Erythroblast (primary cell): ENCODE measurements around the gene CELA2A.

ENCODE experiments used
- DNase-seq, 2 experiments: peaks; one replicate each; lab custom pipeline; 2025; lab: John Stamatoyannopoulos, UW
- GATA1 ChIP-seq: IDR thresholded peaks from 2 replicates; pipeline ENCODE4 v1.6.1; 2011; ENCODE audit warnings: low read depth, mild to moderate bottlenecking, control low read depth, low read length, moderate library complexity
- POLR2A ChIP-seq: IDR thresholded peaks from 2 replicates; pipeline ENCODE4 v1.6.1; 2011; ENCODE audit warnings: mild to moderate bottlenecking, low read length

CELA2A gene

DNA sequence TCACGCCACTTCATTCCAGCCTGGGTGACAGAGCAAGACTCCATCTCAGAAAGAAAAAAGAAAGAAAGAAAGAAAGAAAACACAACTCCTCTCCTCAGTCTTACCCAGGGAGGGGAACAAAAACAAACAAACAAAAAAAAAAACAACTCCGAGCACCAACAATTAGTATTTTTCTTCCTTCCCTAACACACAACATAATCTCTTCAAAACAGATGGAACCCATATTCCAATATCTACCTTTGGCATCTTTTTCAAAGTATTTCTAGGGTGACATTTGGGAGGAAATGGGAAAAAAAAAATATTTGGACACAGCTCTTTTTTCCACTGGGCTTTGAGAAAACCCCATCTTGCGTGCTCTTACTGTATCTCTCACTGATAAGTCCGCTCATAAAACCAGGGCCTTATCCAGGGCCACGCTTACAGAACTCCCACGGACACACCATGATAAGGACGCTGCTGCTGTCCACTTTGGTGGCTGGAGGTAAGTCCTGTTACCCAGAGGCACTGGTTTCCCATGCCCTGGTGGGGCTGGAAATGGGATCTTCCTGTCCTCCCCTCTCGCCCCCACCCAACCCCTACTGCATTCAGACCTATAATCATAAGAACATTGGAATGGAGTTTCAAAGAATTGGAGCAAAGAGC lies at the start of gene CELA2A:
Gene CELA2A, plus strand, starts transcription at position 420 of the 642 bp plus-strand sequence. Its CDS starts 22 bp downstream, at position 442.
- TF ChIP-seq GATA1 (no peak), POLR2A (no peak)
- no peak for DNase-seq

DNA sequence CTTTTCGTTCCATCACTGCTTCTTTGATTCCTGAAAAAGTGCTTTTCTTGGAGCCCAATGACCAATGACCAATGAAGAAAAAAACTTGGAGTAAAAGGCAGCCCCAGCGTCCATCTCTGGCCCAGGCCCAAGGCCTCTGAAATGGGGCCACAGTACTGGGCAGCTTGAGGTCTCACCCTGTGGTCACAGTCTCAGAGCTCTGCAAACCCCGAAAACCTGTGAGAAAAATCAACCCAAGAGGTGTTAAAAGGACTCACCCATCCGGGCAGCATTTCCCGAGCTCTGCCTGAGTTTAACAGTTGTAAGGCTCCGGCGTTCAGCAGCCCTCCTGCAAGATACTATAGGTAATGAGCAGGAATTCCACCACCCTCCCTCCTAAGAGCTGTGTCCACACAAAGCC lies 49.0 kb upstream of the CELA2A start:
- TF ChIP-seq POLR2A (no peak), GATA1 (no peak)
- DNase-seq = no peak

DNA sequence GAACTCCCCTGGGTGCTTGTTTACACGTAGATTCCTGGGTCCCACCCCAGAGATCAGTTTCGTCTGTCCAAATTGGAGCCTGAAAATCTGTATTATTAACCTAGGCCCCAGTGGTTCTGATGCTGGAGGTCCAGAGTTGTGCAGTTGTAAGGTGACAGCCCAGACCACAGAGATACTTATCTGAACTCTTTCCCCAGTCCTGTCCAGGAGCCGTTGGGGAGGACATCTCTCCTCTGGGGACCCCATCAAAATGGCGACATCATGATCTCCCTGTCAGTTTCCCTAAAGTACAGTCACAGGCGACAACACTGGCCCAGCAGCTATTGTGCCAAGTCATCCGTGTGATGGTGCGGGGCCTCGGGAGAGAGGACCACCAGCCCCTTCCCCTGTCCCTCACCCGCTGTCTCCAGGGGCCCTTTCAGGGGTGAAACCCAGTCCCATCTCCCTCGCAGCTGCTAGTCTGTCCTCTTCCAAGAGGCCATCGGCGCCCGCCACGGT lies 47.6 kb upstream of the CELA2A start:
- DNase-seq = no peak
- TF ChIP-seq GATA1 (no peak), POLR2A (no peak)

DNA sequence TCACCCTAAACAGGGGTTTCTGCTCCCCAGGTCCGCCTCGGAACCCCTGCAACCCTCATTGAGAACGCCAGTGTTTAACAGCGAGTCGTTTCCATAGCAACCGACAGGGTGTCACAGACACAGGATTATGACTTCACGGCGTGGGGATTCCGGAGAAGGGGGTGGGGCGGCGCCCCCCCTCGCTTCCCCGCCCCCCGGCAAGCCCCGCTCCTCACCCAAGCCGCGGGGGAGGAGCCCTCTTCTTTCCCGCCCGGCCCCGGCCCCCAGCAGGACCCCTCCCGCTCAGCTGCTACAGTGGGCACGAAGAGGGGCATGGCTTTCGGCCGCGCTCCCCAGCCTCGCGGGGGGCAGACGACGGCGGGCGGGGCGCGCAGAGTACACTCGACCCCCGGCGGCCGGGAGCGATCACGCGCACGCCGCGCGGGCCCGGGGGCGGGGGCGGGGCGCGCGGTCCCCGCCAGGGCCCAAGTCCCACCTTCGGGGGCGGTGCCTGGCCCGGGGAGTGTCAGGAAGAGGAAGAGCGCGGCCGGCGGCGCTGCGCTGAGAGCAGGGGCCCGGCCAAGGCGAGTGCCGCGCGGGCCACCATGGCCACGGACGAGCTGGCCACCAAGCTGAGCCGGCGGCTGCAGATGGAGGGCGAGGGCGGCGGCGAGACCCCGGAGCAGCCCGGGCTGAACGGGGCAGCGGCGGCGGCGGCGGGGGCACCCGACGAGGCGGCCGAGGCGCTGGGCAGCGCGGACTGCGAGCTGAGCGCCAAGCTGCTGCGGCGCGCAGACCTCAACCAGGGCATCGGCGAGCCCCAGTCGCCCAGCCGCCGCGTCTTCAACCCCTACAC lies 46.9 kb upstream of the CELA2A start, which contains the start of gene EFHD2:
Gene EFHD2, plus strand, starts transcription at position 501 of the 835 bp plus-strand sequence. Its CDS starts 84 bp downstream, at position 585.
- peak; percentile 75 to 77 for DNase-seq
- no peak for TF ChIP-seq GATA1
- peak; percentile 72 for TF ChIP-seq POLR2A

DNA sequence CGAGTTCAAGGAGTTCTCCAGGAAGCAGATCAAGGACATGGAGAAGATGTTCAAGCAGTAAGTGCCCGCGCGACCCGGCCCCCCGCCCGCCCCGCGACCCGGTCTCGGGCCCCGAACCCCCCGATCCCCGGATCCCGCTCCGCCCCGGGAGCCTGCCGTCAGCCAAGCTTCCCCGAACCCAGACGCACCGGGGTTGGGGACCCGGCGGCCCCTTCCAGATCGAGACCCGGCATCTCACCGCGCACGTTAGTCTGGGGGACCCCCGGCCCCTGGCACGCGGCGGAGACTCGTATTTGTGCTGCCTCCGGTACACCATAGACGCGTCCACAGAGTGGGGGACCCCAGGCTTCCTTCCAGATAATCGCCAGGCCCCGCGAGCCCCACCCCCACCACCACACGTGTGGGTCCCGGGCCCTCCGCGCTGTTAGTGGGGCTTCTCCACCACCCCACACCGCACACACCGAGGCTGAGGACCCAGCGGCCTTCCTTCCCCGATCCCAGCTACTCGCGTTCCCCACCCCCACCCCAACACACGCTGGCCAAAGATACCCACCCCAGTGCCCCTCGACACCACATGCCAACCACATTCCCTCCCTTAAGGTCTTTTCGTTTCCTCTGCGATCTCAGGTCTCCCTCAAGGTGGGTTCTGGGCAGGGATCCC lies 46.2 kb upstream of the CELA2A start:
- TF ChIP-seq GATA1 (no peak), POLR2A (no peak)
- DNase-seq = no peak

DNA sequence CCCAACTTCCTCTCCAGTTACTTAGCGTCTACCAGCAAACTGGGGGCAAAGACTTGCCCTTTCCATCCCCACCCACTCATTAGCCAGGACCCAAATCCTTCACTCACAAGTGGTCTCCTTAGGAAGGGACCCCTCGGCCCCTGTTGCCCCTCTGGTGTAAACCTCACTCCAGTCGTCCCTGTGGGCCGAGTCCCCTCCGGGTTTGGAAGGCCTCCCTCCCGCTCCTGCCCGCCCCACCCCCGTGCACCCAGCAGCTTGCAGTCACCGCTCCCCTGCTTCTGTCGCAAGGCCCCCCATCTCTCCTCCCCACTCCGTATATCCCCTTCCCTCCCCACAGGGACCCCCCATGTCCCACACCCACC lies 45.7 kb upstream of the CELA2A start:
- DNase-seq = peak in 1 of 2 experiments; percentile 26
- no peak for TF ChIP-seq POLR2A
- TF ChIP-seq GATA1 = no peak

DNA sequence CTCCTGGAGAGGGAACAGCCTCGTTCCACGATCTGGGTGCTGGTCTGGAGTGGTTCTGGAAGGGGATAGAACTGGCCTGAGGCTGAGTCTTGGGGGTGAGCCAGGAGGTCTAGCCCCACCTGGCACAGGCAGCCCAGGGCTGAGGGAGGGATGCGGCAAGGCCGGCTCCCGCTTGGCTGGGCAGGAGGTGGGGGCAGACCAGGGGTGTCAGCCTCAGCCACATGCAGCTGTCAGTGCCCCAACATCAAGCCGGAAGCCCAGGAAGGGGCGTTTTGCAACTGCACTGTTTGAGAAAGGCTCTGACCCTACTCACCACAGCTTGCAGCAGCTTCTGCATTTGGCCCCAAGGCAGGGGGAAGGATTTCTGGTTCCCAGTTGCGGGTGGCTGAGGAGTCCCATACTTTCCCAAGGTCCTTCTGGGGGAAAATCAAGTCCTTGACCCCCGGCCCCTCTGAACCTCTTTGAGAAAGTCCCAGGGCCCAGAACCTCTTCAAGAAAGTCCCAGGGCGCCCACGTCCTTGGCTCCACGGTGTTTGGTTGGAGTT lies 44.9 kb upstream of the CELA2A start:
- no peak for TF ChIP-seq GATA1
- TF ChIP-seq POLR2A = no peak
- no peak for DNase-seq

DNA sequence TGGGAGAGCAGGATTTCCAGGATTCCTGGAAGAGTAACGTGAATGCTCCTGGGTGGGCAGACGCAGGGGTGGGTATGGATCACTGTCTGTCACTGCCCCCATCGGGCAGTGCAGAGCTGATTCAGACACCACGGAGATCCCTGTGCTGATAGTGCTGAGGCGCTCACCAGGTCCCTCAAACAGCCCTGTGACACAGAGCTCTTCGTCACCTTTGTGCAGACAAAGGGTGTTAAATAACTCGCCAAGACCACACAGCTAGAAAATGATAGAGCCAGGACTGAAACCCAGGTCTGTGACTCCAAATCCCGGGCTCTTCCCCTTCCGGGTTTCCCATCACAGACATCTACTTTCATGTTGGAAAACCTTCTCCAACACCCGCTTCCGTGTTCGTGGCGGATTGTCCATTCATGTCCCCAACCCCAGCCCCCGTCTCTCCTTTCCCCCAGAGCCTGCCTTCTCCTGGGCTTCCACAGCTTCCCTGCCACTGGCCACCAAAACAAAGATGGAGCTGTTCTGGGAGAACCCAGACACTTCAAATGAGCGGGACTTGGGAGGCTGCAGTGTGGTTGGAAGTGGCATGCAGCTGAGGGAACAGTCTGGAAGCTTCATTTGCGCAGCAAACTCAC lies 44.2 kb upstream of the CELA2A start:
- TF ChIP-seq GATA1 = no peak
- TF ChIP-seq POLR2A = no peak
- peak; percentile 11 to 17 for DNase-seq

DNA sequence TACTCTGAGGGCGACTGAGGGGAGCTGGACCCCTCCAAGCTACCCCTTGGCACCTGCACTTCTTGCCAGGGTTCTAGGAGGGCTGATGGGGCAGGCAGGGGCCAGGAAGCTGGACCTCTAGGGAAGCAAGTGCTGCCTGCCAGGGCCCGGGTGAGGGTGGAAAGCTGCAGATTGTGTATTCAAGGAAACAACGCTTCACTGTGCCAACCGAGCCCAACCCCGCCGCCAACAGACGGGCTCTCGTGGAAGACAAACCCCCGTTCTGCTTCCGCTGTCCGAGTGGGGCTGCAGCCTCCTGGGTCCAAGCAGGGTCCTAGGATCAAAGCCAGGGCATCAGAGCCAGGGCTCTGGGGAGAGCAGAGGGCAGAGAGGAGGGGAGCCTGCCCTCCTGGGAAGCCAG lies 43.7 kb upstream of the CELA2A start:
- TF ChIP-seq POLR2A (no peak), GATA1 (no peak)

DNA sequence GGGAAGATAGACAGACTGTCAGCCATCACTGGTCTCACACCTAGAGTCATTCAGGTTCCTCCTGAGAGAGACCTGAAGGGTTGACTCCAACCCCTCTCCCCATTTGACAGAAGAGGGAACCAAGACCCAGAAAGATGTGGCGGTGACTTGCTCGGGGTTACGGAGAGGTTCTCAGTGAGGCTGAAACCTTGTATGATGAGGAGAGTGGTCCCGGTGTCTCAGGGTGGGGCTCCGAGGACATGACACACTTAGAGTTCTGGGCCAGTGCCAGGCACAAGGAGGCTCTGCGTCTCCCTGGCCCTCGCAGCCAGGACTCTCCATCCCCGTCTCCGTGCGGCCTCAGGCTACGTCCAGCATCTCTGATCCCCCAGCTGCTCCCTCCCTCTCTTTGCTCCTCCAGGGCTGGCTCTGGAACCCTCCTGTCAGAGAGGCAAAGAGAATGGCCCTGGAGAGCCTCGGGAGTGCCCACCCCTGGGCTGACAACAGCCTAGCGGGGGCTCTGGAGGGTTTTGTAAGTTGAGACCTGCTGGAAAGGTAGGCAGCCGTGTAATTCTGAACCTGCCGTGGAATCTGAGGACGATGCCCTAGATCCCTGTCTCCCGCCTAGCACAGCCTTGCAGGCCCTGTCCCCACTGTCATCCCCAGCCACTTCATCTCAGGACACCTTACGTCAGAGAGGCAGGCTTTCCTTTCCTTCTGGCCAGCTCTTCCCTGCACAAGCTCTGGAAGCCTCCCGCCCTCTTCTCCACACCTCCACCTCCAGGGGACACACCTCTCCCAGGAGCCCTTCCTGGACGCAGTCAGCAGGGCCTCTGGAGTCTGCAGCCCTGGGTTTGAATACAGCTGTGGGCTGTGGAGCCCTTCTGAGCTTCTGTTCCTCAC lies 42.7 kb upstream of the CELA2A start:
- TF ChIP-seq POLR2A (no peak), GATA1 (no peak)
- DNase-seq = no peak

More for the DNA sequence above, 43.7 kb upstream of the CELA2A start:
- DNase-seq = no peak

DNA sequence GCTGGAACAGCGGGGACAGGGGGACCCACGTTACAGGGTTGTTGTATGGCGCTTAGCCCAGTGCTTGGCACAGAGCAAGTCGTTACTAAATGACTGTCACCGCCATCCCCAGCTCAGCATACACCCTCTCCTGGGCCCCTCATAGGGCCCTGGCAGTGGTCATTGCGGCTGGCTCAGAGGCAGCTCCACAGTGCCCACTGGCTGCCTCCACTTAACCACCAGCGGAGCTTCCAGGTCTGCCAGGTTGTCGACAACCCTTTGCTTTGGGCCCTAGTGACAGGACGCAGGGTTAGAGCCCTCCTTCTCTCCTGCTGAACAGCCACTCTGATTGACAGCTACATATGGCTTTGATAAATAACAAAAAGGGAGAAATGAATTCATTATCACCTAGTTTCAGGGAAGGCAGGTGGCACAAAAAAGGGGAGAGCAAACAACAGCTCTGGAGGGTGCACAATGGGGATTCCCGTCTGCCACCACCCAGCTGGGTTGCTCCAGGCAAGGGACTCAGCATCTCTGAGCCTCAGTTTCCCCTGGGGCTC lies 42.0 kb upstream of the CELA2A start:
- DNase-seq = no peak
- no peak for TF ChIP-seq POLR2A
- no peak for TF ChIP-seq GATA1
